Stimulated activated CD4-positive, alpha-beta T cell treated with anti-CD3 and anti-CD28 coated beads, Interleukin-12 subunit alpha, Interleukin-12 subunit beta, amount 100 ng/mL, for 4 hours (primary cell): ENCODE data around the gene MSN.
"Not testable (repeated sequence)": the region's sequence is repeated elsewhere in the genome, so short reads cannot be mapped to it uniquely, and the experiment has no call there.

Experiments
- DNase-seq: peaks from one replicate; pipeline ENCODE4 v3.0.0-alpha.2; 2020

MSN gene

GRCh38 chrX:65667503-65668376 is at the start of gene MSN:
Gene MSN, plus strand, starts transcription at chrX:65667654. Its CDS starts 188 bp downstream, at chrX:65667842.
- peak; percentile 74 for DNase-seq

- not testable (repeated sequence) for DNase-seq
Observed at GRCh38 chrX:65620096-65620705, 47.3 kb upstream of the MSN start.

- DNase-seq, result no peak
Observed at GRCh38 chrX:65630771-65631170, 36.7 kb upstream of the MSN start.

GRCh38 chrX:65633826-65634225 is 33.6 kb upstream of the MSN start:
- no peak for DNase-seq

- DNase-seq, result no peak
Observed at GRCh38 chrX:65634732-65635131, 32.7 kb upstream of the MSN start.

- DNase-seq, result no peak
Observed at GRCh38 chrX:65635378-65635777, 32.1 kb upstream of the MSN start.

GRCh38 chrX:65635822-65636221 is 31.6 kb upstream of the MSN start:
- no peak for DNase-seq

- DNase-seq, result not testable (repeated sequence)
Observed at GRCh38 chrX:65636261-65636660, 31.2 kb upstream of the MSN start.

GRCh38 chrX:65637335-65637734 is 30.1 kb upstream of the MSN start:
- DNase-seq, result no peak

- no peak for DNase-seq
Observed at GRCh38 chrX:65642914-65643491, 24.5 kb upstream of the MSN start.

GRCh38 chrX:65643531-65644052 is 23.9 kb upstream of the MSN start:
- no peak for DNase-seq

- DNase-seq, result no peak
Observed at GRCh38 chrX:65644621-65645289, 22.7 kb upstream of the MSN start.

GRCh38 chrX:65647801-65648200 is 19.7 kb upstream of the MSN start:
- no peak for DNase-seq

- no peak for DNase-seq
Observed at GRCh38 chrX:65652098-65652497, 15.4 kb upstream of the MSN start.

GRCh38 chrX:65657009-65657441 is 10.4 kb upstream of the MSN start:
- not testable (repeated sequence) for DNase-seq

GRCh38 chrX:65657659-65658058 is 9.8 kb upstream of the MSN start:
- no peak for DNase-seq

GRCh38 chrX:65658229-65658628 is 9.2 kb upstream of the MSN start:
- DNase-seq, result no peak

- DNase-seq, result no peak
Observed at GRCh38 chrX:65667157-65667502, 324 bp upstream of the MSN start.

- peak; percentile 47 for DNase-seq
Observed at GRCh38 chrX:65668377-65669310, 1.2 kb downstream of the MSN start.

GRCh38 chrX:65671286-65671685 is 3.8 kb downstream of the MSN start:
- no peak for DNase-seq

GRCh38 chrX:65671966-65672365 is 4.5 kb downstream of the MSN start:
- no peak for DNase-seq

GRCh38 chrX:65673857-65674203 is 6.4 kb downstream of the MSN start:
- no peak for DNase-seq
